Type B pancreatic cell (in vitro differentiated cells): ENCODE measurements around the gene MPL. TPM values are rescaled to one million over a fixed set of nuclear protein-coding genes. Genes with fewer than 3 reads are reported as not detected.

Source experiments
- DNase-seq: peaks from one replicate; pipeline ENCODE4 v3.0.0; 2021; ENCODE audit warnings: mixed read lengths; ENCODE audit not compliant: unreplicated experiment; ENCODE audit errors: extremely low spot score
- H3K27ac Mint-ChIP-seq: 2 replicates; pipeline ENCODE4 v1.8.0; 2021; ENCODE audit warnings: mild to moderate bottlenecking, mixed read lengths
- H3K27me3 Mint-ChIP-seq: 2 replicates; pipeline ENCODE4 v1.8.0; 2021; ENCODE audit warnings: mixed read lengths
- H3K36me3 Mint-ChIP-seq: 2 replicates; pipeline ENCODE4 v1.8.0; 2021; ENCODE audit warnings: mixed read lengths
- H3K4me1 Mint-ChIP-seq: one replicate; pipeline ENCODE4 v1.8.0; 2021; ENCODE audit warnings: mixed read lengths; ENCODE audit not compliant: unreplicated experiment
- H3K4me3 Mint-ChIP-seq: 2 replicates; pipeline ENCODE4 v1.8.0; 2021; ENCODE audit warnings: mild to moderate bottlenecking, mixed read lengths
- H3K9me3 Mint-ChIP-seq: 2 replicates; pipeline ENCODE4 v1.8.0; 2021; ENCODE audit warnings: mixed read lengths
- CTCF ChIP-seq: fragments of 200-600 bp; sonication (generic); conservative IDR thresholded peaks from 2 replicates; pipeline ENCODE4 v1.5.0; 2021; ENCODE audit warnings: antibody characterized with exemption, mild to moderate bottlenecking
- total RNA-seq: library from RNA; stranded (reverse); gene quantifications from 2 replicates; pipeline ENCODE4 v1.2.1, GENCODE V29; 2021; ENCODE audit warnings: low replicate concordance

MPL gene
- total RNA-seq, 1 donor from 2014 or later, result not detected

GRCh38 chr1:43365678-43366077 lies 28.1 kb downstream of the MPL start:
- peak overlapping the region; percentile 91 for H3K27ac Mint-ChIP-seq
- peaks cover 43% of the 10 kb centered on the region for H3K36me3 Mint-ChIP-seq
- no peak for TF ChIP-seq CTCF
- peak overlapping the region; percentile 90 for H3K4me3 Mint-ChIP-seq
- DNase-seq, result no peak
- H3K4me1 Mint-ChIP-seq, result peaks cover 35% of the 10 kb centered on the region
- no peaks in the 10 kb centered on the region for H3K27me3 Mint-ChIP-seq
- H3K9me3 Mint-ChIP-seq, result no peaks in the 10 kb centered on the region

- H3K27ac Mint-ChIP-seq, result peak overlapping the region; percentile 91
- DNase-seq, result no peak
- peak overlapping the region; percentile 90 for H3K4me3 Mint-ChIP-seq
- peaks cover 39% of the 10 kb centered on the region for H3K36me3 Mint-ChIP-seq
- H3K4me1 Mint-ChIP-seq, result peaks cover 32% of the 10 kb centered on the region
- TF ChIP-seq CTCF, result no peak
- no peaks in the 10 kb centered on the region for H3K9me3 Mint-ChIP-seq
- no peaks in the 10 kb centered on the region for H3K27me3 Mint-ChIP-seq
Measured at GRCh38 chr1:43366179-43366578, 28.6 kb downstream of the MPL start.

GRCh38 chr1:43366601-43367025 lies 29.0 kb downstream of the MPL start:
- no peak for DNase-seq
- peak overlapping the region; percentile 91 for H3K27ac Mint-ChIP-seq

GRCh38 chr1:43367026-43367903 lies 29.6 kb downstream of the MPL start:
- Mint-ChIP-seq H3K27ac (peak overlapping the region; percentile 91), H3K36me3 (peaks cover 28% of the 10 kb centered on the region), H3K4me3 (peak overlapping the region; percentile 90), H3K4me1 (peaks cover 22% of the 10 kb centered on the region), H3K9me3 (no peaks in the 10 kb centered on the region), H3K27me3 (no peaks in the 10 kb centered on the region)
- no peak for TF ChIP-seq CTCF
- DNase-seq, result no peak

More at GRCh38 chr1:43366601-43367025, 29.0 kb downstream of the MPL start:
- H3K4me1 Mint-ChIP-seq, result peaks cover 28% of the 10 kb centered on the region
- H3K9me3 Mint-ChIP-seq, result no peaks in the 10 kb centered on the region
- no peaks in the 10 kb centered on the region for H3K27me3 Mint-ChIP-seq
- peak overlapping the region; percentile 90 for H3K4me3 Mint-ChIP-seq
- TF ChIP-seq CTCF, result no peak
- peaks cover 35% of the 10 kb centered on the region for H3K36me3 Mint-ChIP-seq

GRCh38 chr1:43367904-43368645 lies 30.5 kb downstream of the MPL start, which contains the start of gene ELOVL1:
Gene ELOVL1 (minus strand): TSS chr1:43368011. CDS start chr1:43365609, 2,402 bp downstream.
- H3K4me3 Mint-ChIP-seq, result peak within 1 kb of the TSS; percentile 90
- H3K4me1 Mint-ChIP-seq, result peaks cover 22% of the 10 kb centered on the region
- peak; percentile 35 for TF ChIP-seq CTCF
- peaks cover 25% of the 10 kb centered on the region for H3K36me3 Mint-ChIP-seq
- peak within 1 kb of the TSS; percentile 91 for H3K27ac Mint-ChIP-seq
- DNase-seq, result peak; percentile 91
- H3K27me3 Mint-ChIP-seq, result no peaks in the 10 kb centered on the region
- H3K9me3 Mint-ChIP-seq, result no peaks in the 10 kb centered on the region
